ENCODE data around the gene ALDH9A1. TPM values are rescaled to one million over a fixed set of nuclear protein-coding genes. Genes with fewer than 3 reads are reported as not detected.
"Not testable (repeated sequence)": the region's sequence is repeated elsewhere in the genome, so short reads cannot be mapped to it uniquely, and the experiment has no call there.

The ALDH9A1 gene
- total RNA-seq (2014; rRNA removed; shearing (Covaris generic); ENCODE audit: low replicate concordance): 82.1 and 124 TPM in 2 replicates

DNA sequence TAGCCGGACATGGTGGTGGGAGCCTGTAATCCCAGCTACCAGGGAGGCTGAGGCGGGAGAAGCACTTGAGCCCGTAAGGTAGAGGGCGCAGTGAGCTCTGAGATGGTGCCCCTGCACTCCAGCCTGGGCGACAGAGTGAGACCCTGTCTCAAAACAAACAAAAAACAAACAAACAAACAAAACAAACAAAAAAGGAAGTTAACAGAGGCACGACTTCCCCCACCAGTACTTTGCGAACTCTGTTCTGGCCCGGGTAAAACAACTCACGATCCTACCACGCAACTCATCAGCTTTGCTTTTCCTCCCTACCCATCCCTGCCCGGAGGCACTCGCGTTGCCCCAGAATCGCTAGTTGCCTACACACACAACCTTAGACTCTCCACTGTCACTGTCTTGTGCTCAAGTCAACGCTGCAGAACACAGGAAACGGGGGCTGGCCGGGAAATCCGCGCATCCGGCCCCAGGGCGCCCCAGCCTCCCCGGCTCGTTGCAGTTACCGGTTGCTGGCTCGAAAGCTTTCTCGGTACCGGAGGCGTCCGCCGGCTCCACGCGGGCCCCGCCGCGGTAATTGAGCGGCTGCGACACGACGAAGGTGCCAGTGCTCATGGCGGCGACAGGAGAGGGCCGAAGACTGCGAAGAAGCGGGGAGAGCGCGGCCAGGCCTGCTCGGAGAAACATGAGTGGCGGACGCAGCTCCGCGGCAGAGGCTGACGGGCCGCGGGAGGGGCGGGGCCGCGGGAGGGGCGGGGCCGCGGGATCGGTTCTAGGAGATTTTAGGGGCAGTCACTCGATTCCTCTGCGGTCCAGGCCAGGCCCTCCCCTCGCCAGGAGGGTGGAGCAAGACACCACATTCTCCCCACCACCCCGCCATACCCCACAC lies at the start of gene ALDH9A1:
Gene ALDH9A1, minus strand, starts transcription at position 682 of the 880 bp plus-strand sequence. Its CDS starts 4 bp downstream, at position 678.
- Histone ChIP-seq H3K36me3 (peaks cover 15% of the 10 kb centered on the region), H3K27me3 (no peaks in the 10 kb centered on the region; the same call in 1 of the 2 replicates), H3K4me3 (peak within 1 kb of the TSS; percentile 76), H3K9me3 (peaks cover 12% of the 10 kb centered on the region)
- DNase-seq: peak; percentile 96

- Histone ChIP-seq H3K4me3 (no peak overlapping the region), H3K36me3 (peaks cover 39% of the 10 kb centered on the region), H3K27me3 (no peaks in the 10 kb centered on the region), H3K9me3 (no peaks in the 10 kb centered on the region)
- DNase-seq: no peak
These were observed 49.5 kb upstream of the ALDH9A1 start for GRCh38 chr1:165747632-165748447.

- DNase-seq: not testable (repeated sequence)
- H3K36me3 ChIP-seq: peaks cover 55% of the 10 kb centered on the region
These were observed 46.6 kb upstream of the ALDH9A1 start for GRCh38 chr1:165744913-165745312.

DNA sequence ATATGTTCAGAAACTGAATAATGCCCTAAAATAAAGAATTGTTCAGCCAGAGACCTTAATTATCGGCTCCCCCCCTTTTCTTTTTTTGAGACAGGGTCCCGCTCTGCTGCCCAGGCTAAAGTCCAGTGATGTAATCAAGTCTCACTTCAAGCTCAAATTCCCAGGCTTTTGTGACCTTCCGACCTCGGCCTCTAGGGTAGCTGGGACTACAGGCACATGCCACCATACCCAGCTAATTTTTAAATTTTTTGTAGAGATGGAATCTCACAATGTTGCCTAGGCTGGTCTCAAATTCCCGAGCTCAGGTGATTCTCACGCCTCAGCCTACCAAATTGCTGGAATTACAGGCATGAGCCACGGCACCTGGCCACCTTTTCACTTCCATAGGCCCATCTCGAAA lies 43.8 kb upstream of the ALDH9A1 start:
- H3K27me3 ChIP-seq: no peaks in the 10 kb centered on the region
- H3K4me3 ChIP-seq: no peak overlapping the region
- peaks cover 75% of the 10 kb centered on the region for H3K36me3 ChIP-seq
- peaks cover 12% of the 10 kb centered on the region for H3K9me3 ChIP-seq
- DNase-seq: no peak

More at GRCh38 chr1:165744913-165745312, 46.6 kb upstream of the ALDH9A1 start:
- not testable (repeated sequence) for H3K27me3 ChIP-seq, H3K9me3 ChIP-seq, H3K4me3 ChIP-seq

DNA sequence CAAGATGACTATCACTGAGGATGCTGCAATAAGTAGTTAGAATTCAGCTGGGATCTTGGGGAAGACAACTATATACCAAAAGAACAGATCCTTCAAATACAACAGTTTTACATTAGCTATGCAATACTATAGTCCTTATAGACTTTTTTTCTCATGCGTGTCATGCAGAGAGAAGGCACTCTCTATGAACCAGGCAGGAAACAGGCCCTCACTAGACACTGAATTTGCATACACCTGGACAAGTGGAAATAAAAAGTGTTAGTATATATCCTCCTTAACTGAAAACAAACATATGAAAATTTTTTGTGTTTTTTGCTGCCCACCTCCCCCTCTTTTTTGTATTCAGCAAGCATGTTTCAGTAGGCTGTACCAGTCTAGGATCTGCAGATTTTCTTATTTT lies 40.4 kb upstream of the ALDH9A1 start:
- peaks cover 17% of the 10 kb centered on the region for H3K9me3 ChIP-seq
- no peak overlapping the region for H3K4me3 ChIP-seq
- H3K36me3 ChIP-seq: peaks cover 90% of the 10 kb centered on the region
- no peaks in the 10 kb centered on the region for H3K27me3 ChIP-seq
- DNase-seq: no peak

- DNase-seq: no peak
- H3K4me3 ChIP-seq: no peak overlapping the region
- H3K36me3 ChIP-seq: peaks cover 78% of the 10 kb centered on the region
- H3K27me3 ChIP-seq: no peaks in the 10 kb centered on the region
- H3K9me3 ChIP-seq: peaks cover 17% of the 10 kb centered on the region
These were observed 38.8 kb upstream of the ALDH9A1 start for GRCh38 chr1:165737196-165737595.

DNA sequence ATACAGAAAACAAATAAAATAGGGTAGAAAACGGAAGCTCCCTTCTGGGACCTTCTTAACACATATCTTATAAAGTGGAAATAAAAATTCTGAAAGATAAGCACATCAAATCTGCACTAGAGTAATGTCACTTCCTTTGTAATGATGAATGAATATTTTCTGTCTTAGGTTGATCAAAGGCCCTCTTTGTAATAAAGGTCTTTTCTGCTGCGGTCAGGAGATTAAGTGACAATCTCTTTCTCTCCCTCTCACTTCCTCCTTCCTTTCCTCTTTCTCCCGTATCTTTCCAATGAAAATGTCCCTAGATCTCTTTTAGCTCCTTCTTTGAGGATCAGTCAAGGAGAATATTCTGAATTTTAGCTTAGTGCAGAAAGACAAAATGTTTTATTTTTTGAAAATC lies 36.5 kb upstream of the ALDH9A1 start:
- no peaks in the 10 kb centered on the region for H3K27me3 ChIP-seq
- H3K36me3 ChIP-seq: peaks cover 64% of the 10 kb centered on the region
- H3K9me3 ChIP-seq: peaks cover 17% of the 10 kb centered on the region

GRCh38 chr1:165726841-165727240 lies 28.5 kb upstream of the ALDH9A1 start:
- peaks cover 38% of the 10 kb centered on the region for H3K36me3 ChIP-seq
- DNase-seq: no peak
- no peak overlapping the region for H3K4me3 ChIP-seq

More for the DNA sequence above, 36.5 kb upstream of the ALDH9A1 start:
- no peak for DNase-seq
- H3K4me3 ChIP-seq: no peak overlapping the region

GRCh38 chr1:165726169-165726568 lies 27.8 kb upstream of the ALDH9A1 start:
- Histone ChIP-seq H3K27me3 (no peaks in the 10 kb centered on the region), H3K36me3 (peaks cover 36% of the 10 kb centered on the region), H3K4me3 (no peak overlapping the region), H3K9me3 (no peaks in the 10 kb centered on the region)
- DNase-seq: no peak

More at GRCh38 chr1:165726841-165727240, 28.5 kb upstream of the ALDH9A1 start:
- H3K9me3 ChIP-seq: no peaks in the 10 kb centered on the region
- H3K27me3 ChIP-seq: no peaks in the 10 kb centered on the region

- Histone ChIP-seq H3K4me3 (no peak overlapping the region), H3K9me3 (no peaks in the 10 kb centered on the region), H3K27me3 (no peaks in the 10 kb centered on the region), H3K36me3 (no peaks in the 10 kb centered on the region)
- DNase-seq: peak; percentile 31
These were observed 19.7 kb upstream of the ALDH9A1 start for GRCh38 chr1:165717918-165718515.

- H3K9me3 ChIP-seq, H3K36me3 ChIP-seq, H3K27me3 ChIP-seq, H3K4me3 ChIP-seq, DNase-seq: not testable (repeated sequence)
These were observed 18.1 kb upstream of the ALDH9A1 start for GRCh38 chr1:165716265-165717051.

DNA sequence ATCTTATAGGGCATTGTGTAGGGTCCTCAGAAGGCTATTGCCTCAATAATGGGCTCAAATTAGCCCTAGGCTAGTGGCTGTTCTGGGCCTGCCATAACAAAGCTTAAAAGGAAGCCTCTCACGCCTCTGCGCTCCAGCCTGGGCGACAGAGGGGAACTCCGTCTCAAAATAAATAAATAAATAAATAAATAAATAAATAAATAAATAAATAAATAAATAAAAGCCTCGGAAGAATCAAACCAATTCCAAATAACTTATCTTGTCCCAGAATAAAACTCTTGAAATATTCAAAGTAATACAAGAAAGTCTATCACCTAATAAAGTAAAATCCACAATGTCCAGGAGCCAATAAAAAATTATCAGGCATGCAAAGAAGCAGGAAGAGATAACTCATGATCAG lies 14.4 kb upstream of the ALDH9A1 start:
- Histone ChIP-seq H3K4me3 (no peak overlapping the region), H3K36me3 (no peaks in the 10 kb centered on the region), H3K27me3 (no peaks in the 10 kb centered on the region), H3K9me3 (no peaks in the 10 kb centered on the region)
- DNase-seq: no peak

DNA sequence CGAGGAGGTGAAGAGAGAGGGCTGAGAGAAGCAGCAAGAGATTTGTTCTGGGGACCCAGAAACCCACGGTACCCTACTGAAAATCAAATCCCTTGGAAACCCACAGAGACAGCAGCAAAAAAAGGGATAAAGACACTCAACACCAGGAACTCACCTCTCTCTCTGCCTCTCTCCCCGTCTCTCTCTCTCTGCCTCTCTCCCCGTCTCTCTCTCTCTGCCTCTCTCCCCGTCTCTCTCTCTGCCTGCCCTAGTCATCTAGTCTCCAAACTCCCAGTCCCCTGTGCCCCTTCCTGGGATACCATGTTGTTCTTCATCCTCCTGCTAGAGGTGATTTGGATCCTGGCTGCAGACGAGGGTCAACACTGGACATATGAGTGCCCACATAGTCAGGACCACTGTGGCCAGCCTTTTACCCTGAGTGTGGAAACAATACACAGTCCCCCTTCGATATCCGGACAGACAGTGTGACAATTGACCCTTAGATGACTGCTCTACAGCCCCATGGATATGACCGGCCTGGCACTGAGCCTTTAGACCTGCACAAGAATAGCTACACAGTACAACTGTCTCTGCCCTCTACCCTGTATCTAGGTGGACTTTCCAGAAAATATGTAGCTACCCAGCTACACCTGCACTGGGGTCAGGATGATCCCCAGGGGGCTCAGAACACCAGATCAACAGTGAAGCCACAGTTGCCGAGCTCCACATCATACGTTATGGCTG lies 9.8 kb upstream of the ALDH9A1 start:
- DNase-seq: no peak
- no peaks in the 10 kb centered on the region for H3K36me3 ChIP-seq
- no peak overlapping the region for H3K4me3 ChIP-seq
- H3K9me3 ChIP-seq: no peaks in the 10 kb centered on the region
- peaks cover 16% of the 10 kb centered on the region for H3K27me3 ChIP-seq

DNA sequence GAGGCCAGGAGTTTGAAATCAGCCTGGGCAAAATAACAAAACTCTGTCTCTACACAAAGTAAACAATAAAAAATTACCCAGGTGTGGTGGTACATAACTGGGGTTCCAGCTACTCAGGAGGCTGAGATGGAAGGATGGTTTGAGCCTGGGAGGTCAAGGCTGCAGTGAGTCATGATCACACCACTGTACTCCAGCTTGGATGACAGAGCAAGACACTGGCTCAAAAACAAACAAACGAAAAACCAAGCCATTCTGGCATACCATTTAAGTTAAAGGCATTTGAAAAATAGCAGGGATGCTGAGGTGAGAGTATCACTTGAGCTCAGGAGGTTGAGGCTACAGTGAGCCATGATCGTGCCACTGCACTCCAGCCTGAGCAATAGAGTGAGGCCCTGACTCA lies 5.3 kb upstream of the ALDH9A1 start:
- Histone ChIP-seq H3K9me3 (no peaks in the 10 kb centered on the region), H3K4me3 (no peak overlapping the region), H3K36me3 (no peaks in the 10 kb centered on the region), H3K27me3 (peaks cover 16% of the 10 kb centered on the region)
- no peak for DNase-seq

DNA sequence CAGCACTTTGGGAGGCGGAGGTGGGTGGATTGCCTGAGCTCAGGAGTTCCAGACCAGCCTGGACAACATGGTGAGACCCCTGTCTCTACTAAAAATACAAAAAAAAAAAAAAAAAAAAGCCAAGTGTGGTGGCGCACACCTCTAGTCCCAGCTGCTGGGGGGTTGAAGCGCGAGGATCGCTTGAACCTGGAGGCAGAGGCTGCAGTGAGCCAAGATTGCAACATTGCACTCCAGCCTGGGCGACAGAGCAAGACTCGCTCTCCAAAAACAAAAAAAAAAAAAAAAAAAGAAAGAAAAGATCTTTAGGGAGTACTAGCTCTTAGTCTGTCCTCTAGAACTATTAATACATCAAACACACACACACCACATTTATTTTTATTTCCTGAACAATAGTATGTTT lies 3.6 kb upstream of the ALDH9A1 start:
- H3K9me3 ChIP-seq, H3K4me3 ChIP-seq, H3K27me3 ChIP-seq, DNase-seq, H3K36me3 ChIP-seq: not testable (repeated sequence)

DNA sequence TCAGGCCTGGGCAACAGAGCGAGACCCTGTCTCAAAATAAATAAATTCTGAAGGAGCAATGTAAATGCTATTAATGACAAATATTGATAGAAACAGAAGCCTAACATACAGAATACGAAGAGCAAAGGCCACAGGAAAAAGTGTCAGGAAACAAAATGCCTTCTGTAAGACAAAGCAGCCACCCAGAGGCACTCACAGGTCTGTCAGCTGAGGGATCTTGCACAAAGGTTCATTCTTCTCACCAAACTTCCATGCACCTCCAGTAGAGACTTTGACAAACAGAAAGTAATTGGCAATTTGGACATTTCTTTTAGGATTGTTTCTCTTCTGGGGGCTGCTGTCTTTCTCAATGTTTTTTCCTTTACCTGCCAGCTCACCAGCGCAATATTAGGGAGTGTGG lies 1.2 kb upstream of the ALDH9A1 start:
- Histone ChIP-seq H3K9me3 (peaks cover 9% of the 10 kb centered on the region), H3K27me3 (no peaks in the 10 kb centered on the region; the same call in 1 of the 2 replicates), H3K36me3 (peaks cover 10% of the 10 kb centered on the region), H3K4me3 (no peak overlapping the region)
- no peak for DNase-seq

Data from MG63 (cell line).